HEK293 (cell line): ENCODE data around the gene ZNF302.
A peak's percentile ranks its signal among the peaks of the same experiment; 100 is the strongest.

Experiments
- CTCF ChIA-PET: fragments of 350-600 bp; formaldehyde crosslinking; extraction: SDS; loops from one replicate; lab custom pipeline; 2021; ENCODE audit warnings: antibody characterized with exemption; lab: Yijun Ruan, JAX
- POLR2A ChIA-PET: fragments of 300-600 bp; formaldehyde crosslinking; extraction: SDS; loops from one replicate; lab custom pipeline; 2020; ENCODE audit warnings: antibody characterized with exemption, inconsistent platforms; lab: Yijun Ruan, JAX
- H3K27ac ChIP-seq: fragments of 200-500 bp; sonication (Bioruptor generic); 2 replicates; pipeline ENCODE4 v1.5.1; 2014; ENCODE audit warnings: low read depth, low read length, control low read depth, inconsistent platforms; ENCODE audit errors: extremely low read depth
- H3K36me3 ChIP-seq, 2 experiments: fragments of 200-500 bp in 1 of 2; sonication (Bioruptor generic) in 1 of 2; 1 replicate in 1 of 2; 2 replicates in 1 of 2; pipeline ENCODE4 v1.5.1; 2014 to 2017; ENCODE audit warnings: inconsistent platforms in 2 of 2, low read length in 2 of 2; ENCODE audit not compliant: control insufficient read depth in 2 of 2, insufficient read depth in 1 of 2
- H3K4me1 ChIP-seq: fragments of 200-500 bp; sonication (Bioruptor generic); 2 replicates; pipeline ENCODE4 v1.5.1; 2014; ENCODE audit warnings: mild to moderate bottlenecking, low read length, inconsistent platforms; ENCODE audit not compliant: control insufficient read depth, insufficient read depth
- H3K4me3 ChIP-seq: 2 replicates; pipeline ENCODE4 v1.5.1; 2011; ENCODE audit warnings: low read depth, mild to moderate bottlenecking, control low read depth, low read length, moderate library complexity
- H3K9me3 ChIP-seq: fragments of 200-500 bp; sonication (Bioruptor generic); 2 replicates; pipeline ENCODE4 v1.5.1; 2014; ENCODE audit warnings: low read depth, low read length, inconsistent platforms; ENCODE audit not compliant: control insufficient read depth, insufficient read depth
- BCL11B ChIP-seq: fragments of 450-650 bp; formaldehyde crosslinking; IDR thresholded peaks from 2 replicates; pipeline ENCODE4 v1.5.1; 2016; ENCODE audit warnings: low read depth, missing biosample characterization, missing genetic modification characterization
- KLF10 ChIP-seq: fragments of 450-650 bp; IDR thresholded peaks from 2 replicates; pipeline ENCODE4 v1.5.1; 2018; ENCODE audit warnings: missing biosample characterization, mild to moderate bottlenecking, missing genetic modification characterization
- KLF7 ChIP-seq: fragments of 450-650 bp; formaldehyde crosslinking; IDR thresholded peaks from 2 replicates; pipeline ENCODE4 v1.5.1; 2016; ENCODE audit warnings: missing biosample characterization, missing genetic modification characterization, borderline replicate concordance
- PRDM6 ChIP-seq: fragments of 450-650 bp; formaldehyde crosslinking; IDR thresholded peaks from 2 replicates; pipeline ENCODE4 v1.5.1; 2017; ENCODE audit warnings: missing biosample characterization, missing genetic modification characterization
- SP2 ChIP-seq: fragments of 450-650 bp; formaldehyde crosslinking; IDR thresholded peaks from 2 replicates; pipeline ENCODE4 v1.5.1; 2016; ENCODE audit warnings: missing biosample characterization, missing genetic modification characterization
- ZBTB11 ChIP-seq: fragments of 450-650 bp; formaldehyde crosslinking; conservative IDR thresholded peaks from 2 replicates; pipeline ENCODE4 v1.5.1; 2016; ENCODE audit warnings: low read depth, missing biosample characterization, missing genetic modification characterization
- ZBTB21 ChIP-seq: fragments of 450-650 bp; formaldehyde crosslinking; IDR thresholded peaks from 2 replicates; pipeline ENCODE4 v1.5.1; 2017; ENCODE audit warnings: missing biosample characterization, missing genetic modification characterization
- ZIC2 ChIP-seq: fragments of 450-650 bp; formaldehyde crosslinking; IDR thresholded peaks from 2 replicates; pipeline ENCODE4 v1.5.1; 2016; ENCODE audit warnings: missing biosample characterization, missing genetic modification characterization
- ZNF211 ChIP-seq: fragments of 450-650 bp; formaldehyde crosslinking; IDR thresholded peaks from 2 replicates; pipeline ENCODE4 v1.5.1; 2016; ENCODE audit warnings: low read depth, missing biosample characterization, missing genetic modification characterization
- ZNF223 ChIP-seq: fragments of 450-650 bp; formaldehyde crosslinking; IDR thresholded peaks from 2 replicates; pipeline ENCODE4 v1.5.1; 2016; ENCODE audit warnings: missing biosample characterization, missing genetic modification characterization
- ZNF239 ChIP-seq: fragments of 450-650 bp; formaldehyde crosslinking; IDR thresholded peaks from 2 replicates; pipeline ENCODE4 v1.5.1; 2016; ENCODE audit warnings: missing biosample characterization, missing genetic modification characterization
- ZNF274 ChIP-seq, 2 experiments: fragments of 200-500 bp in 1 of 2; fragments of 450-650 bp in 1 of 2; sonication (Bioruptor generic) in 1 of 2; formaldehyde crosslinking in 1 of 2; IDR thresholded peaks; 2 replicates each; pipeline versions ENCODE4 v1.5.1 to v1.6.1; 2014 to 2016; ENCODE audit warnings: borderline replicate concordance in 1 of 2, inconsistent platforms in 1 of 2, low read length in 1 of 2, missing biosample characterization in 1 of 2, missing genetic modification characterization in 1 of 2
- ZNF335 ChIP-seq: fragments of 450-650 bp; formaldehyde crosslinking; conservative IDR thresholded peaks from 2 replicates; pipeline ENCODE4 v1.5.1; 2016; ENCODE audit warnings: missing biosample characterization, missing genetic modification characterization
- ZNF362 ChIP-seq: fragments of 450-650 bp; formaldehyde crosslinking; IDR thresholded peaks from 2 replicates; pipeline ENCODE4 v1.5.1; 2016; ENCODE audit warnings: missing biosample characterization, missing genetic modification characterization
- ZNF366 ChIP-seq: fragments of 450-650 bp; formaldehyde crosslinking; conservative IDR thresholded peaks from 2 replicates; pipeline ENCODE4 v1.5.1; 2016; ENCODE audit warnings: missing biosample characterization, missing genetic modification characterization
- ZNF394 ChIP-seq: fragments of 450-650 bp; formaldehyde crosslinking; IDR thresholded peaks from 2 replicates; pipeline ENCODE4 v1.5.1; 2016; ENCODE audit warnings: missing biosample characterization, missing genetic modification characterization, mild to moderate bottlenecking, moderate library complexity, borderline replicate concordance
- ZNF433 ChIP-seq: fragments of 450-650 bp; formaldehyde crosslinking; IDR thresholded peaks from 2 replicates; pipeline ENCODE4 v1.5.1; 2016; ENCODE audit warnings: missing biosample characterization, missing genetic modification characterization, low read depth
- ZNF513 ChIP-seq: fragments of 450-650 bp; IDR thresholded peaks from 2 replicates; pipeline ENCODE4 v1.5.1; 2018; ENCODE audit warnings: missing biosample characterization, missing genetic modification characterization
- ZNF560 ChIP-seq: fragments of 450-650 bp; formaldehyde crosslinking; IDR thresholded peaks from 2 replicates; pipeline ENCODE4 v1.5.1; 2017; ENCODE audit warnings: missing biosample characterization, missing genetic modification characterization, borderline replicate concordance
- ZNF670 ChIP-seq: fragments of 450-650 bp; formaldehyde crosslinking; IDR thresholded peaks from 2 replicates; pipeline ENCODE4 v1.5.1; 2016; ENCODE audit warnings: missing biosample characterization, missing genetic modification characterization, low read depth
- ZNF704 ChIP-seq: fragments of 450-650 bp; formaldehyde crosslinking; IDR thresholded peaks from 2 replicates; pipeline ENCODE4 v1.5.1; 2016; ENCODE audit warnings: missing biosample characterization, missing genetic modification characterization
- ZNF747 ChIP-seq: fragments of 450-650 bp; formaldehyde crosslinking; IDR thresholded peaks from 2 replicates; pipeline ENCODE4 v1.5.1; 2016; ENCODE audit warnings: missing biosample characterization, missing genetic modification characterization
- ZNF837 ChIP-seq: fragments of 450-650 bp; formaldehyde crosslinking; IDR thresholded peaks from 2 replicates; pipeline ENCODE4 v1.5.1; 2016; ENCODE audit warnings: missing biosample characterization, missing genetic modification characterization
- ZSCAN16 ChIP-seq: fragments of 450-650 bp; formaldehyde crosslinking; IDR thresholded peaks from 2 replicates; pipeline ENCODE4 v1.5.1; 2016; ENCODE audit warnings: missing biosample characterization, missing genetic modification characterization

The ZNF302 gene

GRCh38 chr19:34678421-34678820 lies 943 bp downstream of the ZNF302 start:
- Histone ChIP-seq H3K9me3 (peaks cover 39% of the 10 kb centered on the region), H3K4me3 (no peak overlapping the region), H3K27ac (no peak overlapping the region), H3K36me3 (peaks cover 51 to 54% of the 10 kb centered on the region in 2 experiments), H3K4me1 (peaks cover 12% of the 10 kb centered on the region)
- TF ChIP-seq ZNF560 (tag by site-specific recombination) (no peak; the same call in 1 of the 2 replicates), ZNF366 (tag by site-specific recombination) (0 out of 2 replicates have a peak, but pooled peaks have one; percentile 13), ZNF223 (tag by site-specific recombination) (no peak), ZIC2 (peak; percentile 14; the same call in 1 of the 2 replicates), ZNF362 (tag by site-specific recombination) (peak; percentile 77; the same call in 1 of the 2 replicates)
- POLR2A ChIA-PET = interaction anchor here (0.6 to 2.1 kb wide), 8 partner anchors 39 to 1536 kb away, joined by 3 to 24 read pairs (median 8); partner anchors contain the start of genes GRAMD1A, ZNF181, ZNF30 and ZNF565
- CTCF ChIA-PET = interaction anchor here (0.5 to 4.3 kb wide), 3 partner anchors 36 to 67 kb away, joined by 3 to 34 read pairs (median 4); no protein-coding TSS in a partner anchor

GRCh38 chr19:34681478-34681877 lies 4.0 kb downstream of the ZNF302 start:
- peaks cover 67 to 72% of the 10 kb centered on the region in 2 experiments for H3K36me3 ChIP-seq
- H3K9me3 ChIP-seq = peaks cover 65% of the 10 kb centered on the region
- no peak for TF ChIP-seq PRDM6 (tag by site-specific recombination)
- no peak for TF ChIP-seq BCL11B (tag by site-specific recombination)
- no peak for TF ChIP-seq ZNF747
- no peak for TF ChIP-seq KLF10 (tag by site-specific recombination)
- no peak for TF ChIP-seq ZNF335 (tag by site-specific recombination)
- TF ChIP-seq ZNF670 (tag by site-specific recombination) = no peak
- TF ChIP-seq ZNF394 (tag by site-specific recombination) = no peak
- no peak for TF ChIP-seq KLF7 (tag by site-specific recombination)
- TF ChIP-seq ZNF239 = no peak
- TF ChIP-seq ZNF837 (tag by site-specific recombination) = no peak
- TF ChIP-seq ZNF211 (tag by site-specific recombination) = no peak
- TF ChIP-seq ZSCAN16 (tag by site-specific recombination) = no peak
- no peak for TF ChIP-seq ZNF274 (IDR thresholded peaks at IDR 0.05; ENCODE audit: low read length)
- no peak for TF ChIP-seq ZNF274 (tag by site-specific recombination; IDR thresholded peaks at IDR 0.05; ENCODE audit: borderline replicate concordance)
- TF ChIP-seq ZBTB21 (tag by site-specific recombination) = no peak
- TF ChIP-seq ZNF704 (tag by site-specific recombination) = no peak
- TF ChIP-seq SP2 = no peak
- no peak for TF ChIP-seq ZNF513
- TF ChIP-seq ZNF433 (tag by site-specific recombination) = no peak
- TF ChIP-seq ZBTB11 (tag by site-specific recombination) = no peak
- CTCF ChIA-PET = interaction anchor here (0.6 kb wide), 1 partner anchor 31 kb away, joined by 3 read pairs; no protein-coding TSS in a partner anchor
- POLR2A ChIA-PET = no interaction called here
- H3K4me1 ChIP-seq = peaks cover 9% of the 10 kb centered on the region
- H3K27ac ChIP-seq = no peak overlapping the region
- no peak overlapping the region for H3K4me3 ChIP-seq
